HG03139 (cell line): ENCODE measurements around the gene CFAP92.
"Not testable (repeated sequence)": the region's sequence is repeated elsewhere in the genome, so short reads cannot be mapped to it uniquely, and the experiment has no call there.

ENCODE experiments used
- ATAC-seq: cut with Tn5 transposase; IDR thresholded peaks from one replicate; pipeline ENCODE4 v1.9.1; 2021; ENCODE audit not compliant: unreplicated experiment

CFAP92 gene

GRCh38 chr3:128870347-128870746 lies 123.5 kb downstream of the CFAP92 start:
- ATAC-seq, result no peak

GRCh38 chr3:128867200-128868125 lies 126.4 kb downstream of the CFAP92 start:
- ATAC-seq, result no peak

GRCh38 chr3:128864849-128865804 lies 128.7 kb downstream of the CFAP92 start:
- not testable (repeated sequence) for ATAC-seq

DNA sequence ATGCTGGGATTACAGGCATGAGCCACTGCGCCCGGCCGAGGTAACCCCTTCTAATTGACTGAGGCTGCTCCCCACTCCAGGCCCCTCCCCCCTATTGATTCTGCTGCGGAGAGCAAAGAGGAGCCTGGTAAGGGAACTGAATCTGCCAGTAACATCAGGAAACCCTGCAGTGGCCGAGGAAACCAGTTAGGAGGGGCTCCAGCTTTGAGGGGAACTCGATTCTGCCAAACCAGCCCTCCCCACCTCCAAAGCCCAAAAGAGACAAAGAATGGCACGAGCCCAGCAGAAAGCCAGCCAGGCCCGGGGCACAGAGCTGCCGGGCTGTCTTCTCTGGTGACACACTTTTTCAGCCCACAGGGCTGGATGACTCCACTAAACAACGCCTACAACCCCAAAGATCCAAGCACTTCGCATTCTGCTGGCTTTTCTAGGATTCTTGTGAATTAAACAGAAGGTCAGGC lies 129.5 kb downstream of the CFAP92 start:
- ATAC-seq, result no peak

GRCh38 chr3:128863560-128863959 lies 130.3 kb downstream of the CFAP92 start:
- ATAC-seq, result no peak

DNA sequence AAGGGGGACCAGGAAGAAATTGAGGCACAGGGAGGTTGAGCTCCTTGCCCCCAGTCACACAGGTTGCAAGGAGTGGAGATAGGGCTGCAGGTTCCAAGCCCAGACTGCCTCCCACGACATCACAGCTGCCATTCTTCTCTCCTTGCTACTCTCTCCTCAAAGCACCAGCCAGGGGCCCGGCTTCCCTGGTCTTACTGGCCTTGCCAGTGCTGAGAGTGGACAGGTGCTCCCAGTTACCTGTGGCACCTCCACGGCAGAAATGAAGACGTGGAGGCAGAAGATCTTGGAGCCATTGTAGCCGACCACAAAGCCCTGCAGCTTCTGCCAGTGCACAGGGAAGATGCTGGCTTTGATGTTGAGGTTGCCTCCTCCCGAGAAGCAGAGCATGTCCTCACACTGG lies 132.4 kb downstream of the CFAP92 start:
- ATAC-seq, result no peak
